ENCODE data around the gene CCDC88C.

CCDC88C gene

GRCh38 chr14:91346838-91347173 is 70.8 kb downstream of the CCDC88C start:
- no peak overlapping the region for H3K4me3 ChIP-seq (replicated peaks in 1 of 2; ENCODE audit: low read depth in 2 of 2, low read length in 2 of 2)
- no peak for TF ChIP-seq CTCF (IDR thresholded peaks at IDR 0.05; ENCODE audit: low read depth, low read length)
- DNase-seq (ENCODE audit: low read depth in 2 of 2), result no peak

GRCh38 chr14:91344096-91344495 is 73.5 kb downstream of the CCDC88C start:
- no peak for DNase-seq (ENCODE audit: low read depth in 2 of 2)
- TF ChIP-seq CTCF (IDR thresholded peaks at IDR 0.05; ENCODE audit: low read depth, low read length), result no peak

GRCh38 chr14:91343051-91343450 is 74.6 kb downstream of the CCDC88C start:
- no peak for TF ChIP-seq CTCF (IDR thresholded peaks at IDR 0.05; ENCODE audit: low read depth, low read length)
- H3K4me3 ChIP-seq (replicated peaks in 1 of 2; ENCODE audit: low read depth in 2 of 2, low read length in 2 of 2), result no peak overlapping the region
- no peak for DNase-seq (ENCODE audit: low read depth in 2 of 2)

More at GRCh38 chr14:91344096-91344495, 73.5 kb downstream of the CCDC88C start:
- H3K4me3 ChIP-seq (replicated peaks in 1 of 2; ENCODE audit: low read depth in 2 of 2, low read length in 2 of 2), result no peak overlapping the region

GRCh38 chr14:91342206-91342760 is 75.3 kb downstream of the CCDC88C start:
- TF ChIP-seq CTCF (IDR thresholded peaks at IDR 0.05; ENCODE audit: low read depth, low read length), result no peak
- no peak for DNase-seq (ENCODE audit: low read depth in 2 of 2)
- no peak overlapping the region for H3K4me3 ChIP-seq (replicated peaks in 1 of 2; ENCODE audit: low read depth in 2 of 2, low read length in 2 of 2)

GRCh38 chr14:91341751-91342154 is 75.9 kb downstream of the CCDC88C start:
- TF ChIP-seq CTCF (IDR thresholded peaks at IDR 0.05; ENCODE audit: low read depth, low read length), result no peak
- H3K4me3 ChIP-seq (replicated peaks in 1 of 2; ENCODE audit: low read depth in 2 of 2, low read length in 2 of 2), result no peak overlapping the region
- no peak for DNase-seq (ENCODE audit: low read depth in 2 of 2)

GRCh38 chr14:91341334-91341733 is 76.3 kb downstream of the CCDC88C start:
- DNase-seq (ENCODE audit: low read depth in 2 of 2), result no peak
- no peak overlapping the region for H3K4me3 ChIP-seq (replicated peaks in 1 of 2; ENCODE audit: low read depth in 2 of 2, low read length in 2 of 2)
- TF ChIP-seq CTCF (IDR thresholded peaks at IDR 0.05; ENCODE audit: low read depth, low read length), result no peak

Data from cardiac fibroblast (primary cell).